HEK293 (cell line): Measurements from ENCODE around the gene CDK5R1.

Source experiments
- OSR2 ChIP-seq: fragments of 450-650 bp; formaldehyde crosslinking; IDR thresholded peaks from 2 replicates; pipeline ENCODE4 v1.5.1; 2016; ENCODE audit warnings: missing biosample characterization, missing genetic modification characterization
- SP2 ChIP-seq: fragments of 450-650 bp; formaldehyde crosslinking; IDR thresholded peaks from 2 replicates; pipeline ENCODE4 v1.5.1; 2016; ENCODE audit warnings: missing biosample characterization, missing genetic modification characterization
- ZNF292 ChIP-seq: fragments of 450-650 bp; formaldehyde crosslinking; IDR thresholded peaks from 2 replicates; pipeline ENCODE4 v1.5.1; 2016; ENCODE audit warnings: low read depth, missing biosample characterization, missing genetic modification characterization, borderline replicate concordance
- ZNF335 ChIP-seq: fragments of 450-650 bp; formaldehyde crosslinking; conservative IDR thresholded peaks from 2 replicates; pipeline ENCODE4 v1.5.1; 2016; ENCODE audit warnings: missing biosample characterization, missing genetic modification characterization
- ZNF785 ChIP-seq: fragments of 450-650 bp; formaldehyde crosslinking; IDR thresholded peaks from 2 replicates; pipeline ENCODE4 v1.5.1; 2016; ENCODE audit warnings: missing biosample characterization, missing genetic modification characterization
- TF ChIP-seq, protein P1 (sequence below): fragments of 450-650 bp; formaldehyde crosslinking; IDR thresholded peaks from 2 replicates; pipeline ENCODE4 v1.5.1; 2016; ENCODE audit warnings: missing biosample characterization, missing genetic modification characterization
- TF ChIP-seq, protein P2 (sequence below): fragments of 450-650 bp; formaldehyde crosslinking; IDR thresholded peaks from 2 replicates; pipeline ENCODE4 v1.5.1; 2016; ENCODE audit warnings: missing biosample characterization, missing genetic modification characterization

GRCh38 chr17:32497431-32498205 is 10.8 kb downstream of the CDK5R1 start:
- TF ChIP-seq, protein P1, sequence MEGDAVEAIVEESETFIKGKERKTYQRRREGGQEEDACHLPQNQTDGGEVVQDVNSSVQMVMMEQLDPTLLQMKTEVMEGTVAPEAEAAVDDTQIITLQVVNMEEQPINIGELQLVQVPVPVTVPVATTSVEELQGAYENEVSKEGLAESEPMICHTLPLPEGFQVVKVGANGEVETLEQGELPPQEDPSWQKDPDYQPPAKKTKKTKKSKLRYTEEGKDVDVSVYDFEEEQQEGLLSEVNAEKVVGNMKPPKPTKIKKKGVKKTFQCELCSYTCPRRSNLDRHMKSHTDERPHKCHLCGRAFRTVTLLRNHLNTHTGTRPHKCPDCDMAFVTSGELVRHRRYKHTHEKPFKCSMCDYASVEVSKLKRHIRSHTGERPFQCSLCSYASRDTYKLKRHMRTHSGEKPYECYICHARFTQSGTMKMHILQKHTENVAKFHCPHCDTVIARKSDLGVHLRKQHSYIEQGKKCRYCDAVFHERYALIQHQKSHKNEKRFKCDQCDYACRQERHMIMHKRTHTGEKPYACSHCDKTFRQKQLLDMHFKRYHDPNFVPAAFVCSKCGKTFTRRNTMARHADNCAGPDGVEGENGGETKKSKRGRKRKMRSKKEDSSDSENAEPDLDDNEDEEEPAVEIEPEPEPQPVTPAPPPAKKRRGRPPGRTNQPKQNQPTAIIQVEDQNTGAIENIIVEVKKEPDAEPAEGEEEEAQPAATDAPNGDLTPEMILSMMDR (tag by site-specific recombination): peak; percentile 45
- TF ChIP-seq SP2 (tag by site-specific recombination) (no peak), OSR2 (tag by site-specific recombination) (no peak), ZNF335 (no peak), ZNF292 (tag by site-specific recombination) (no peak), ZNF785 (tag by site-specific recombination) (no peak)
- TF ChIP-seq, protein P2, sequence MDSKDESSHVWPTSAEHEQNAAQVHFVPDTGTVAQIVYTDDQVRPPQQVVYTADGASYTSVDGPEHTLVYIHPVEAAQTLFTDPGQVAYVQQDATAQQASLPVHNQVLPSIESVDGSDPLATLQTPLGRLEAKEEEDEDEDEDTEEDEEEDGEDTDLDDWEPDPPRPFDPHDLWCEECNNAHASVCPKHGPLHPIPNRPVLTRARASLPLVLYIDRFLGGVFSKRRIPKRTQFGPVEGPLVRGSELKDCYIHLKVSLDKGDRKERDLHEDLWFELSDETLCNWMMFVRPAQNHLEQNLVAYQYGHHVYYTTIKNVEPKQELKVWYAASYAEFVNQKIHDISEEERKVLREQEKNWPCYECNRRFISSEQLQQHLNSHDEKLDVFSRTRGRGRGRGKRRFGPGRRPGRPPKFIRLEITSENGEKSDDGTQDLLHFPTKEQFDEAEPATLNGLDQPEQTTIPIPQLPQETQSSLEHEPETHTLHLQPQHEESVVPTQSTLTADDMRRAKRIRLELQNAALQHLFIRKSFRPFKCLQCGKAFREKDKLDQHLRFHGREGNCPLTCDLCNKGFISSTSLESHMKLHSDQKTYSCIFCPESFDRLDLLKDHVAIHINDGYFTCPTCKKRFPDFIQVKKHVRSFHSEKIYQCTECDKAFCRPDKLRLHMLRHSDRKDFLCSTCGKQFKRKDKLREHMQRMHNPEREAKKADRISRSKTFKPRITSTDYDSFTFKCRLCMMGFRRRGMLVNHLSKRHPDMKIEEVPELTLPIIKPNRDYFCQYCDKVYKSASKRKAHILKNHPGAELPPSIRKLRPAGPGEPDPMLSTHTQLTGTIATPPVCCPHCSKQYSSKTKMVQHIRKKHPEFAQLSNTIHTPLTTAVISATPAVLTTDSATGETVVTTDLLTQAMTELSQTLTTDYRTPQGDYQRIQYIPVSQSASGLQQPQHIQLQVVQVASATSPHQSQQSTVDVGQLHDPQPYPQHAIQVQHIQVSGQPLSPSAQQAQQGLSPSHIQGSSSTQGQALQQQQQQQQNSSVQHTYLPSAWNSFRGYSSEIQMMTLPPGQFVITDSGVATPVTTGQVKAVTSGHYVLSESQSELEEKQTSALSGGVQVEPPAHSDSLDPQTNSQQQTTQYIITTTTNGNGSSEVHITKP (tag by site-specific recombination): no peak
